Omental fat pad (tissue), 4 donors: ENCODE results near the gene SMIM13. TPM values are rescaled to one million over a fixed set of nuclear protein-coding genes. Genes with fewer than 3 reads are reported as not detected.

Source experiments
- ATAC-seq: fragments of 150-250 bp; one replicate; pipeline ENCODE4 v1.9.1; 2016; ENCODE audit warnings: mild to moderate bottlenecking, moderate library complexity; ENCODE audit not compliant: low FRiP score
- DNase-seq: peaks from one replicate; pipeline ENCODE4 v3.0.0-alpha.2; 2019; ENCODE audit warnings: low spot score
- CTCF ChIP-seq, 3 donors: fragments of 450-650 bp; IDR thresholded peaks; one replicate each; pipeline ENCODE4 v1.5.1; 2016 to 2017; ENCODE audit warnings: antibody characterized with exemption in 3 of 3, mild to moderate bottlenecking in 3 of 3, moderate library complexity in 2 of 3
- total RNA-seq, 4 donors: library from RNA; depleted of rRNA; stranded (reverse); fragments of >200 nt; gene quantifications; one replicate each; pipeline ENCODE4 v1.1.0, GENCODE V29; 2016

SMIM13 gene
- total RNA-seq, 4 donors from 2014 or later, result 7.7 to 10.0 (median 8.2) TPM

- DNase-seq (no peak), ATAC-seq (no peak)
- no peak for TF ChIP-seq CTCF (IDR thresholded peaks at IDR 0.05)
Observed at GRCh38 chr6:11164717-11165646, 71.3 kb downstream of the SMIM13 start.

DNA sequence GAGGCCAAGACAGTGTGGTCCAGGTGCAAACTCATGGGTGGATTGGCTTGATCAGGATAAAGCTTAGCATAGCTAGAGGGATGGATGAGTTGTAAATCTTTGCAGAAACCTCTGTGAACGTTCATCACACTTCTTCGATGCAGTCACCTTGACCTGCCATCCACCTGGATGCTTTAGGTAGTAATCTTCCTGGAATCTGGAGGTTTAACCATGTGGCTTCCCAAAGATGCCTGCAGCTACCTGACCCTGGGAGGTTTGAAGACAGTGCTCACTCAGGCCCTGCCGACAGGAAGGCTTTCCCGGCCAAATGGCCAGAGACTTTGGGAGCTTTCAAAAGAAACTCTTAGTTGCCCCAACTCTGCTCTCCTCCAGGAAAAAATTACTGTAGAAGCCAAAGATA lies 73.3 kb downstream of the SMIM13 start:
- no peak for TF ChIP-seq CTCF (IDR thresholded peaks at IDR 0.05)
- DNase-seq, result no peak
- ATAC-seq, result no peak

DNA sequence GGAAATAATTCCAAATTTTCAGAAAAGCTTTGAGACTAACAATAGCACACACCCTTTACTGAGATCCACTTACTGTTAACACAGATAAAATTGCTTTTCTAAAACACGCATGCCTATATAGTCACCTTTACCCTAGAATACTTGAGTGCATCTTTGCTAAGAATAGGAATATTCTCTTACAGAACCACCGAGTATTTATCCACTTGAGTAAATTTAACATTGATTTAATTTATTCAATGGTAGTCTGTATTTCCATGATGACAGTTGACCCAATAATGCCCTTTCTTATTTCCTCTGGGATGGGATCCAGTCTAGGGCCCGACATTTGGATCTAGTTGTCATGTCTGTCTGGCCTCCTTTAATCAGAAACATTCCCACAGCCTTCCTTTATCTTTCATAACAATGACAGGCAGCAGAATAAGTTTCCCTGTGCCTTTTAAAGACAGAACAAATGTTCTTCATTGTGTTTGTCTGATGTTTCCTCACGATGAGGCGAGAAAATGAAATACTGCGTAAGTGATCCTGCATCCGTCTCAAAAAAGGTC lies 74.5 kb downstream of the SMIM13 start:
- DNase-seq, result no peak
- ATAC-seq, result no peak
- no peak for TF ChIP-seq CTCF (IDR thresholded peaks at IDR 0.05)

DNA sequence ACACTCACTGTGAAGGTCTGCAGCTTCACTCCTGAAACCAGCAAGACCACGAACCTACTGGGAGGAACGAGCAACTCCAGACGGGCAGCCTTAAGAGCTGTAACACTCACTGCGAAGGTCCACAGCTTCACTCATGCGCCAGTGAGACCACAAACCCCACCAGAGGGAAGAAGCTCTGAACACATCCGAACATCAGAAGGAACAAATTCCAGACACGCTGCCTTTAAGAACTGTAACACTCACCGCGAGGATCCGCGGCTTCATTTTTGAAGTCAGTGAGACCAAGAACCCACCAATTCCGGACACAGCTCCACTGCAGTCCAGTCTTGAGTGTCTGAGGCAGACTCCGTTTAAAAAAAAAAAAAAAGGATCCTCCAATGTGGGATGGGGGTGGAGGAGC lies 78.3 kb downstream of the SMIM13 start:
- ATAC-seq (no peak), DNase-seq (no peak)
- no peak for TF ChIP-seq CTCF (IDR thresholded peaks at IDR 0.05)

DNA sequence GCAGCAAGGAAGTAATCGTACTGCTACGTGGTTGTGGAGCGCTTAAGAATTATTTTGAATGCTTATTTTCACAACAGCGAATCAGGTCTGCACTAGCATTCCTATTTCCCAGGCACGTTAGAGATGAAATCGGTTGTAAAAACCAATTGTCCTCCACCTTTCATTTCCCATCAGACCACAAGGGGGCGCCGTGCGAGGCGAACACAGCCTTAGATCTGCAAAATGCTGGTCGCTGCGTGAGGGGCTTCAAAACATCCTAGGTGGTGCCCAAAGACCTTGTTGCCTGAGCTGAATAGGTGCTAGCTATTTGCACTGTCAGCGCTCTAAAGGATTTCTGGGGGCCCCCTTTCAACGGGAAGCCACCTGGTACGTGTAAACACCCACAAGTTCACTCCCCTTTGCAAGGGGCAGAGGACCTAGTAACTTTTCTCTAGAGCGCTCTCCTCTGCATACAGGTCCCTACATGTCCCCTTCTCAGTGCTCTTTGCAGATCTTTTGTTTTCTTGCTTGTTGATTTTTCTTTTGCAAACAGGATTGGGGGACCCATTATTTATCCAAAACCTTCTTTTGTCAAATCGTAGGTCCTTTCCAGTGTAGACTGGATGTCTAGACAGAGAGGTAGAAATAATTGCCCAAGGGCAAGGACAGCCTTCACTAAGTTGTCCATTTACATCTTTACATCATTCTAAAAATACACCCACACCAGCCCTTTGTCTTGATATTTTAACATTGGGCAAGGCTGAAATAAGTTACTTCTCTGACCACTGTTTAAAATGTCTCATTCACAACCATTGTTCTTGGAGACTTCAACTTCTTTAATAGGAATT lies 79.1 kb downstream of the SMIM13 start:
- no peak for ATAC-seq
- TF ChIP-seq CTCF (IDR thresholded peaks at IDR 0.05), result peak in 1 of 3 donors; percentile 51
- DNase-seq, result peak; percentile 92

GRCh38 chr6:11174242-11174611 lies 80.6 kb downstream of the SMIM13 start:
- no peak for ATAC-seq
- DNase-seq, result no peak
- no peak for TF ChIP-seq CTCF (IDR thresholded peaks at IDR 0.05)
